ENCODE measurements around the gene CMTM4. TPM values are rescaled to one million over a fixed set of nuclear protein-coding genes. Genes with fewer than 3 reads are reported as not detected.

Gene CMTM4
- total and polyA plus RNA-seq, 8 donors = 14.9 to 43.5 (median 36.5) TPM

- ATAC-seq = no peak
- FAIRE-seq = no peak
- Histone ChIP-seq H3K27me3 (no peaks in the 10 kb centered on the region), H3K27ac (no peak overlapping the region), H3K4me3 (no peak overlapping the region), H3K36me3 (no peaks in the 10 kb centered on the region), H3K9me3 (no peaks in the 10 kb centered on the region), H3K4me1 (no peaks in the 10 kb centered on the region)
- intact Hi-C loops (cut with DNase I) = no loop called here
- 72 to 79% methylated on average over 6 of the region's 6 CpGs for WGBS, 2 donors
- no peak for TF ChIP-seq CTCF (IDR thresholded peaks at IDR 0.05)
- no peak for DNase-seq
Measured at GRCh38 chr16:66677836-66678235, 18.7 kb downstream of the CMTM4 start.

GRCh38 chr16:66677179-66677578 is 19.4 kb downstream of the CMTM4 start:
- Histone ChIP-seq H3K4me3 (no peak overlapping the region), H3K4me1 (no peaks in the 10 kb centered on the region), H3K36me3 (no peaks in the 10 kb centered on the region), H3K9me3 (no peaks in the 10 kb centered on the region), H3K27ac (no peak overlapping the region), H3K27me3 (no peaks in the 10 kb centered on the region)
- WGBS, 2 donors = 83 to 87% methylated on average over 7 of the region's 7 CpGs
- intact Hi-C loops (cut with DNase I) = no loop called here
- no peak for TF ChIP-seq CTCF (IDR thresholded peaks at IDR 0.05)
- peak in 1 of 4 donors; percentile 15 for ATAC-seq
- no peak for DNase-seq
- no peak for FAIRE-seq

- Histone ChIP-seq H3K9me3 (no peaks in the 10 kb centered on the region), H3K4me3 (no peak overlapping the region), H3K4me1 (no peaks in the 10 kb centered on the region), H3K36me3 (no peaks in the 10 kb centered on the region), H3K27me3 (no peaks in the 10 kb centered on the region), H3K27ac (no peak overlapping the region)
- FAIRE-seq (no peak), ATAC-seq (no peak), DNase-seq (no peak)
- WGBS, 2 donors = 69 to 73% methylated on average over 3 of the region's 3 CpGs
- no peak for TF ChIP-seq CTCF (IDR thresholded peaks at IDR 0.05)
- intact Hi-C loops (cut with DNase I) = no loop called here
Measured at GRCh38 chr16:66676599-66676998, 19.9 kb downstream of the CMTM4 start.

GRCh38 chr16:66673691-66674090 is 22.9 kb downstream of the CMTM4 start:
- TF ChIP-seq CTCF (IDR thresholded peaks at IDR 0.05) = no peak
- Histone ChIP-seq H3K27ac (no peak overlapping the region), H3K27me3 (no peaks in the 10 kb centered on the region), H3K36me3 (no peaks in the 10 kb centered on the region), H3K4me1 (no peaks in the 10 kb centered on the region), H3K4me3 (no peak overlapping the region), H3K9me3 (no peaks in the 10 kb centered on the region)
- ATAC-seq (no peak), DNase-seq (no peak), FAIRE-seq (no peak)
- intact Hi-C loops (cut with DNase I) = no loop called here
- 90 to 92% methylated on average over 2 of the region's 2 CpGs for WGBS, 2 donors

GRCh38 chr16:66670691-66671388 is 25.7 kb downstream of the CMTM4 start:
- intact Hi-C loops (cut with DNase I) = no loop called here

More at GRCh38 chr16:66670691-66671388, 25.7 kb downstream of the CMTM4 start:
- FAIRE-seq (no peak), ATAC-seq (no peak), DNase-seq (no peak)
- Histone ChIP-seq H3K4me3 (no peak overlapping the region), H3K27ac (no peak overlapping the region), H3K36me3 (no peaks in the 10 kb centered on the region), H3K9me3 (no peaks in the 10 kb centered on the region), H3K4me1 (no peaks in the 10 kb centered on the region), H3K27me3 (no peaks in the 10 kb centered on the region)
- 93 to 96% methylated on average over 10 of the region's 10 CpGs for WGBS, 2 donors
- TF ChIP-seq CTCF (IDR thresholded peaks at IDR 0.05) = no peak

All from pancreas (tissue), 10 donors.